ENCODE results near the gene BBC3. TPM values are rescaled to one million over a fixed set of nuclear protein-coding genes. Genes with fewer than 3 reads are reported as not detected.
A peak's percentile ranks its signal among the peaks of the same experiment; 100 is the strongest.
"Not testable (repeated sequence)": the region's sequence is repeated elsewhere in the genome, so short reads cannot be mapped to it uniquely, and the experiment has no call there.

Gene BBC3
- polyA plus RNA-seq, 1 donor from 2014 or later = 15.6 TPM

DNA sequence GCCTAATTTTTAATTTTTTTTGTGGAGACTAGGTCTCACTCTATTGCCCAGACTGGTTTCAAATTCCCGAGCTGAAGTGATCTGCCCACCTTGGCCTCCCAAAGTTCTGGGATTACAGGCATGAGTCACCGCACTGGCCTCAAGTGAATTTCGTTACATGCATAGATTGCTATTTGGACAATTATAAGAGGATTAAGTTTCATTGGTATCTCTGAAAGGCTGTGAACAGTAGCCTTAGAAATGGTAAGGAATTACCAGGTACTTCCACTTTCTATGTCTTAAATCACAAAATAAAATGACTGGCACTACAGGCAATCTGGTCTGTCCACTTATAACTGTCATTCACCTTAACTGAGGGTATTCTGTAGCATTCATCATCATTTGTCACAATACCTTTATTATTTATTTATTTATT lies 22.5 kb upstream of the BBC3 start:
- Histone ChIP-seq H3K9ac (ENCODE audit: low read length) (no peak overlapping the region), H3K27ac (ENCODE audit: low read length) (no peak overlapping the region), H4K20me1 (ENCODE audit: insufficient read depth) (no peaks in the 10 kb centered on the region), H3K36me3 (ENCODE audit: insufficient read depth, low read length) (no peaks in the 10 kb centered on the region), H3K9me3 (ENCODE audit: low read length) (no peaks in the 10 kb centered on the region), H3F3A (ENCODE audit: insufficient read depth, low read length, poor library complexity, severe bottlenecking) (no peaks in the 10 kb centered on the region), H3K4me2 (ENCODE audit: low read length) (no peak overlapping the region), H3K79me2 (replicated peaks; ENCODE audit: insufficient read depth, low read length) (no peaks in the 10 kb centered on the region), H2AFZ (ENCODE audit: low read depth, low read length) (no peak overlapping the region), H3K4me3 (ENCODE audit: low read length) (no peak overlapping the region), H3K27me3 (ENCODE audit: insufficient read depth, low read depth, low read length) (no peaks in the 10 kb centered on the region), H3K9me2 (ENCODE audit: insufficient read depth, low read length) (no peaks in the 10 kb centered on the region)
- TF ChIP-seq EP300 (conservative IDR thresholded peaks at IDR 0.05; ENCODE audit: poor library complexity, severe bottlenecking) (no peak), EZH2 (IDR thresholded peaks at IDR 0.05; ENCODE audit: borderline replicate concordance, insufficient read depth, low read length, poor library complexity, severe bottlenecking) (no peak), TAF1 (IDR thresholded peaks at IDR 0.05; ENCODE audit: low read depth) (no peak), MXI1 (conservative IDR thresholded peaks at IDR 0.05; ENCODE audit: poor library complexity, severe bottlenecking) (no peak), RAD21 (conservative IDR thresholded peaks at IDR 0.05) (no peak)
- TF ChIP-seq, protein P1, sequence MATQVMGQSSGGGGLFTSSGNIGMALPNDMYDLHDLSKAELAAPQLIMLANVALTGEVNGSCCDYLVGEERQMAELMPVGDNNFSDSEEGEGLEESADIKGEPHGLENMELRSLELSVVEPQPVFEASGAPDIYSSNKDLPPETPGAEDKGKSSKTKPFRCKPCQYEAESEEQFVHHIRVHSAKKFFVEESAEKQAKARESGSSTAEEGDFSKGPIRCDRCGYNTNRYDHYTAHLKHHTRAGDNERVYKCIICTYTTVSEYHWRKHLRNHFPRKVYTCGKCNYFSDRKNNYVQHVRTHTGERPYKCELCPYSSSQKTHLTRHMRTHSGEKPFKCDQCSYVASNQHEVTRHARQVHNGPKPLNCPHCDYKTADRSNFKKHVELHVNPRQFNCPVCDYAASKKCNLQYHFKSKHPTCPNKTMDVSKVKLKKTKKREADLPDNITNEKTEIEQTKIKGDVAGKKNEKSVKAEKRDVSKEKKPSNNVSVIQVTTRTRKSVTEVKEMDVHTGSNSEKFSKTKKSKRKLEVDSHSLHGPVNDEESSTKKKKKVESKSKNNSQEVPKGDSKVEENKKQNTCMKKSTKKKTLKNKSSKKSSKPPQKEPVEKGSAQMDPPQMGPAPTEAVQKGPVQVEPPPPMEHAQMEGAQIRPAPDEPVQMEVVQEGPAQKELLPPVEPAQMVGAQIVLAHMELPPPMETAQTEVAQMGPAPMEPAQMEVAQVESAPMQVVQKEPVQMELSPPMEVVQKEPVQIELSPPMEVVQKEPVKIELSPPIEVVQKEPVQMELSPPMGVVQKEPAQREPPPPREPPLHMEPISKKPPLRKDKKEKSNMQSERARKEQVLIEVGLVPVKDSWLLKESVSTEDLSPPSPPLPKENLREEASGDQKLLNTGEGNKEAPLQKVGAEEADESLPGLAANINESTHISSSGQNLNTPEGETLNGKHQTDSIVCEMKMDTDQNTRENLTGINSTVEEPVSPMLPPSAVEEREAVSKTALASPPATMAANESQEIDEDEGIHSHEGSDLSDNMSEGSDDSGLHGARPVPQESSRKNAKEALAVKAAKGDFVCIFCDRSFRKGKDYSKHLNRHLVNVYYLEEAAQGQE (IDR thresholded peaks at IDR 0.05; ENCODE audit: borderline replicate concordance) = no peak

DNA sequence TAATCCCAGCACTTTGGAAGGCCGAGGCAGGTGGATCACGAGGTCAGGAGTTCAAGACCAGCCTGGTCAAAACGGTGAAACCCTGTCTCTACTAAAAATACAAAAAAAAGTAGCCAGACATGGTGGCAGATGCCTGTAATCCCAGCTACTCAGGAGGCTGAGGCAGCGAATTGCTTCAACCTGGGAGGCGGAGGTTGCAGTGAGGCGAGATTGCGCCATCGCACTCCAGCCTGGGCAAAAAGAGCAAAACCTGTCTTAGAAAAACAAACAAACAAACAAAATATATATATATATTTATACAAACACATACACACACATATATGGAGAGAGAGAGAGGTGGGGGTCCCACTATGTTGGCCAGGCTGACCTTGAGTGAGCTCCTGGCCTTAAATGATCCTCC lies 22.0 kb upstream of the BBC3 start:
- not testable (repeated sequence) for H3F3A ChIP-seq (ENCODE audit: insufficient read depth, low read length, poor library complexity, severe bottlenecking); H3K9me2 ChIP-seq (ENCODE audit: insufficient read depth, low read length); H3K27me3 ChIP-seq (ENCODE audit: insufficient read depth, low read depth, low read length); H2AFZ ChIP-seq (ENCODE audit: low read depth, low read length); H3K9me3 ChIP-seq (ENCODE audit: low read length); H3K27ac ChIP-seq (ENCODE audit: low read length); H3K4me2 ChIP-seq (ENCODE audit: low read length); H4K20me1 ChIP-seq (ENCODE audit: insufficient read depth); H3K9ac ChIP-seq (ENCODE audit: low read length); H3K36me3 ChIP-seq (ENCODE audit: insufficient read depth, low read length); H3K79me2 ChIP-seq (replicated peaks; ENCODE audit: insufficient read depth, low read length); H3K4me3 ChIP-seq (ENCODE audit: low read length)

DNA sequence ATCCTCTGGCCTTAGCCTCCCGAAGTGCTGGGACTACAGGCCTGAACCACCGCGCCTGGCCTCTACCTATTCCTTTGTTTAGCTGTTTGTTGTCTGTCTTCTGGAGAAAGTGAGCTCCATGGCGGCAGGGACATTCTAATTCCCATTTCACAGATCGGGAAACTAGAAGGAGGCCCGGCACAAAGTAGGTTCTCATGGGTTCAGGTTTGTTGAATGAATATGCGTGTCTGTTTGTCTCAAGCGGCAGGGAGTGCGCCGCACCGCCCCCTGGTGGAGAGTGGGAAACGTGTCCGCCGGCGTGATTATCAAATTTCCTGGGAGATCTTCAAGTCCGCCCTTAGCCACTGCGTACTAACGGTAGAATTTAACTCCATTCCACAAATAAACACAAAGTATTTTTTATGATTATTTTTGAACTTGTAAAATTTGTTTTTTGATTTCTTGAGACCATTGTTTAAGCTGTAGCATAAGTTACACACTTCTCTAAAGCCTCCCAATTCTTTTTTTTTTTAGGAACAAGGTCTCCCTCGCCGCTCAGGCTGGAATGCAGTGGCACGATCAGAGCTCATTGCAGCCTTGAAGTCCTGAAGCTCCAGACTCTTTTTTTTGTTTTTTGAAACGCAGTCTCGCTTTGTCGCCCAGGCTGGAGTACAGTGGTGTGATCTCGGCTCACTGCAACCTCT lies 16.4 kb upstream of the BBC3 start:
- Histone ChIP-seq H3K9me3 (ENCODE audit: low read length) (no peaks in the 10 kb centered on the region), H3K9ac (ENCODE audit: low read length) (no peak overlapping the region), H3F3A (ENCODE audit: insufficient read depth, low read length, poor library complexity, severe bottlenecking) (no peaks in the 10 kb centered on the region), H3K36me3 (ENCODE audit: insufficient read depth, low read length) (no peaks in the 10 kb centered on the region), H3K9me2 (ENCODE audit: insufficient read depth, low read length) (no peaks in the 10 kb centered on the region), H3K4me3 (ENCODE audit: low read length) (no peak overlapping the region), H3K79me2 (replicated peaks; ENCODE audit: insufficient read depth, low read length) (no peaks in the 10 kb centered on the region), H4K20me1 (ENCODE audit: insufficient read depth) (no peaks in the 10 kb centered on the region), H3K4me2 (ENCODE audit: low read length) (no peak overlapping the region), H3K27me3 (ENCODE audit: insufficient read depth, low read depth, low read length) (no peaks in the 10 kb centered on the region), H3K27ac (ENCODE audit: low read length) (no peak overlapping the region), H2AFZ (ENCODE audit: low read depth, low read length) (no peak overlapping the region)
- no peak for TF ChIP-seq POLR2AphosphoS5 (IDR thresholded peaks at IDR 0.05)
- TF ChIP-seq RAD21 (conservative IDR thresholded peaks at IDR 0.05) = peak; percentile 64
- TF ChIP-seq, protein P2, sequence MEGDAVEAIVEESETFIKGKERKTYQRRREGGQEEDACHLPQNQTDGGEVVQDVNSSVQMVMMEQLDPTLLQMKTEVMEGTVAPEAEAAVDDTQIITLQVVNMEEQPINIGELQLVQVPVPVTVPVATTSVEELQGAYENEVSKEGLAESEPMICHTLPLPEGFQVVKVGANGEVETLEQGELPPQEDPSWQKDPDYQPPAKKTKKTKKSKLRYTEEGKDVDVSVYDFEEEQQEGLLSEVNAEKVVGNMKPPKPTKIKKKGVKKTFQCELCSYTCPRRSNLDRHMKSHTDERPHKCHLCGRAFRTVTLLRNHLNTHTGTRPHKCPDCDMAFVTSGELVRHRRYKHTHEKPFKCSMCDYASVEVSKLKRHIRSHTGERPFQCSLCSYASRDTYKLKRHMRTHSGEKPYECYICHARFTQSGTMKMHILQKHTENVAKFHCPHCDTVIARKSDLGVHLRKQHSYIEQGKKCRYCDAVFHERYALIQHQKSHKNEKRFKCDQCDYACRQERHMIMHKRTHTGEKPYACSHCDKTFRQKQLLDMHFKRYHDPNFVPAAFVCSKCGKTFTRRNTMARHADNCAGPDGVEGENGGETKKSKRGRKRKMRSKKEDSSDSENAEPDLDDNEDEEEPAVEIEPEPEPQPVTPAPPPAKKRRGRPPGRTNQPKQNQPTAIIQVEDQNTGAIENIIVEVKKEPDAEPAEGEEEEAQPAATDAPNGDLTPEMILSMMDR (IDR thresholded peaks at IDR 0.05; ENCODE audit: poor library complexity, severe bottlenecking) = peak; percentile 81
- no peak for TF ChIP-seq MXI1 (conservative IDR thresholded peaks at IDR 0.05; ENCODE audit: poor library complexity, severe bottlenecking)
- peak; percentile 76 for TF ChIP-seq SMC3 (conservative IDR thresholded peaks at IDR 0.05; ENCODE audit: poor library complexity)

Measured in neural cell (in vitro differentiated cells).